ENCODE measurements around the gene SIRT3.
"Not testable (repeated sequence)": the region's sequence is repeated elsewhere in the genome, so short reads cannot be mapped to it uniquely, and the experiment has no call there.

- TF ChIP-seq CTCF (IDR thresholded peaks at IDR 0.05; ENCODE audit: poor library complexity); EZH2 (IDR thresholded peaks at IDR 0.05; ENCODE audit: borderline replicate concordance); EZH2phosphoT487 (IDR thresholded peaks at IDR 0.05; ENCODE audit: low read depth, severe bottlenecking, unreplicated experiment): not testable (repeated sequence)
Observed at GRCh38 chr11:189200-189783, 46.9 kb downstream of the SIRT3 start.

Data from hepatocyte (in vitro differentiated cells).